Activated CD8-positive, alpha-beta memory T cell treated with anti-CD3 and anti-CD28 coated beads, Interleukin-2, amount 50 U/mL, for 24 hours (primary cell): Measurements from ENCODE around the gene PUDP.
"Not testable (repeated sequence)": the region's sequence is repeated elsewhere in the genome, so short reads cannot be mapped to it uniquely, and the experiment has no call there.

Source experiments
- DNase-seq: peaks from one replicate; pipeline ENCODE4 v3.0.0-alpha.2; 2020; ENCODE audit errors: extremely low read depth

The PUDP gene

DNA sequence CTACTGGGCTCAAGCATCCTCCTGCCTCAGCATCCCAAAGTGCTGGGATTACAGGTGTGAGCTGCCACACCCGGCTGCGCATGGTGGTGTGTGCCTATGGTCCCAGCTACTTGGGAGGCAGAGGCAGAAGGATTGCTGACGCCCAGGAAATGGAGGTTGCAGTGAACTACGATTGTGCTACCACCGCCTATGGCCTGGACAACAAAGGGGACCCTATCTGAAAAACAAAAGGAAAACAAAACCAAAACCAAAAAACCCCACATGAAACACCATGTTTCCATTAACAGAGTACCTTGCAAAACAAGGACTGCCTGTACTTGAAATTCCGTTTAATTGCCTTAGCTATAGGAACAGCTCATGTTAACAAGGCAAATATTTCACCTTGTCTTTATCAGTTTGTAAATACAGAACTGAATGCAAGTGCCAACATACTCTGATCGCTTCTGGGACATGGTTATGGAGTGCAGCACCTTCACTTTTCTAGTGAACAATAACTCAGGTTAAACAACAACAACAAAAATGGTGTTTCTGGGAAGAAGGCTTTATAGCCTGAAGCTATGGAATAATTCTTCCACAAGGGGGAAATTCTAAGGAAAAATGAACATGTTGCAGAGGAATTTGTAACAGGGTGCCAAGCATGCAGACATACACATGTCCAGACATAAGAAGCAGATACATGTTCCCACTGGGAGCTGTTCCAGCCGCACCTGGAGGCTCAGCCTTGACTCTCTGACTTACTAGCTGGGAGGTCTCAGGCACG lies 73.6 kb downstream of the PUDP start:
- no peak for DNase-seq

DNA sequence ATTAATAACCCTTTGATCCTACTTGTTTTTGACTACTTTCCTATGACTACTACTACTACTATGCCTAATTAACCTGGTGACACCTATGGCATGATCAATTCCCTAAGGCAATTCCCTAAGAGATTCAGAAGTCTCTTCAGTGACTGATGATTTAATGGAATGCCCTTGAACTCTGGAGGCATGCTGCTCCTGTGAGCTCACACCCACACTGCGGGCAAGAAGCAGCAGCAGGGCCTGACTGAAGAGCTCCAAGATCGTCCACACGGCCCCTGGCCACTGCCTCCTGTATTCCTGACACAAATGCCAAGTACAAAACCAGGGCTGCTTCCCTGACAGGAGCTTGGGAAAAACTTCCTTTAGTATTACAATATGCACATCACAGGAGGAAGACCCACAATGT lies 74.6 kb downstream of the PUDP start:
- no peak for DNase-seq

DNA sequence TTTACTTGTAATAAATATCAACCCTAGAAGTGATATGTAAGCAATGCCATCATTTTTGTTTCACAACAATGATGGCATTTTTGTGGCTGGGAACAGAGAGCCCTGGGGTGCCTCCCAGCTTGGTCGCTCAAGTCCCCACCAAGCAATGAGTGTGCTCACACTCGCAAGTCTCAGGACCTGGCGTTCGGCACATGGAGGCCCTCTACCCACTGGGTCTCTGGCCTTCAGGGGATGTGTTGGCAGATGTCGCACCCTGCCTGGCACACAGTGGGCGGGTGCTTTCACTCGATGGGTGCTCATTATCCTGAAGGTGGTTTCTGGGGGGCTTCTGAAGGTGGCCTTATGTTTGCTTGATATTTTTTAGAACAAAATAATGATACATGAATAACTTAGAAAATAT lies 75.1 kb downstream of the PUDP start:
- DNase-seq: no peak

- DNase-seq: no peak
Observed at GRCh38 chrX:7071390-7071789, 76.6 kb downstream of the PUDP start.

GRCh38 chrX:7069556-7069955 lies 78.4 kb downstream of the PUDP start:
- DNase-seq: no peak

DNA sequence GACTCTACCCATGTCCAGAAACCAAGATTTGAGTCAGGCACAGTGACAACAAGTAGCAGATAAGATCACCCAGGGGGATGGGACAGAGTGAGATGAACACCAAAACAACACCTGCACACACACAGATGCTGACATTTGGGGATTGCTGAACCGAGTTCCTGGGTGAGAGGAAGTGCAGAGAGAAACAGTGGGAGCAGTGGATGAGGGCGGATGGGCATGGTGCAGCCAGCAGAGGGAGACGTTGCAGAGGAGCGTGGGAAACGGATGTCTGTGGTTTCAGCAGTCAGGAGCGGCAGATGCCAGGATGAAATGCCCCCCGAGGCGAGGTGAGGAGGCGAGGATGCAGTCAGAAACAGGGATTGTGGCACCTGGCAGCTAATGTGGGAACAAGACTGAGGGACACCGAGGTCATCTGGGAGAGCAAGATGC lies 79.0 kb downstream of the PUDP start:
- no peak for DNase-seq

GRCh38 chrX:7067256-7067655 lies 80.7 kb downstream of the PUDP start:
- no peak for DNase-seq

- DNase-seq: no peak
Observed at GRCh38 chrX:7065473-7065872, 82.5 kb downstream of the PUDP start.

DNA sequence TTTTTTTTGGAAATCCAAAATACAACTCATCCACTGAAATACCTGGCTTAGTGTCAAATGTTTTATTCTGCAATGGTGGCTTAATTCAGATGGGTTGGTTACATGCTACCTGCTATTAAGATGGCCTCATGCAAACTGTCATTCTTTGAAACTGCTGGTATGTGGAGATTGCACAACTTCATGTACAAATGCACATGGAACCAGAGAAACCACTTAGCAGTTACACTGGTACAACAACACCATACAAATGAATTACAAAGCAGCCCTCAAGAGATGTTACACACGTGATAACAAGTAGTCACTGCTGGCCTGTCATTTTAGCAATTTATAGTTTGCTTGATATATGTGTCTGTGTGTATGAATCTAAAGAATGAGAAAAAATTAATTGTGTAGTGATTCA lies 85.0 kb downstream of the PUDP start:
- DNase-seq: no peak

DNA sequence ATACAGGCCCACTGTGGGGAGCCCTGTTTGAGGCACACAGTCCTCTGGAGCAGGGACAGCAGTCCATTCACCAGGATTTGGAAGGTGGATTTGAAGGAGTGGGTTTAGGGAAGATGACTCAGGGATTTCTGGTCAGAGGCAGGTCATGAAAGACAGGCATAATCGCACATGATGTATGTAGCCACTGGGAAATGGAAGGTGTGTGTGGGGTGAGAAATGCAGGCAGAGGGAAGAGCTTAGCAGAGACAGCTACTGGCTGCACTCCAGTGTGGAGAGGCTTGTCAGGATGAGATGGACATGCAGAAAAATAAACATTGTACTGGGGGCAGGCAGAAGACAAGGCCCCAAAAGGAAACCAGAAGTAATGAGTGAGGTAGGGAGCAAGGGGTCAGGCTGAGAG lies 85.7 kb downstream of the PUDP start:
- no peak for DNase-seq

- DNase-seq: no peak
Observed at GRCh38 chrX:7061429-7061828, 86.5 kb downstream of the PUDP start.

DNA sequence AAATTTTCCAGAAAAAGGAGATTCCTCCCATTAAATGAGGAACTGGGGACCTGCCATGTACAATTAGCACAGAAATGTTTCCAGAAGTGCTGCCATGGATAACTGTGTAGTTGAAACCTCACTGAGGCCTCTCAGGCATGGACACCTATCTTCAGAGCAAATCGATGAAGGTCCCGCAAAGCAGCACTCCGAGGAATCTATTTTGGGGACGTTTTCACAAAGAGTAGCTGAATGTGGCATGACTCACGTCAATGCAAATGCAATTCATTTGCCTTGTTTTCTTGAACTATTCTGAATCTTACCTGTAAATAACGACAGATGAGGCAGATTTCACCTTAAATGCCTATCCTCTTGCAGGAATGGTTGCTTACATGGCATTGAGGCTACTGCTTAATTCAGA lies 87.5 kb downstream of the PUDP start:
- DNase-seq: no peak

DNA sequence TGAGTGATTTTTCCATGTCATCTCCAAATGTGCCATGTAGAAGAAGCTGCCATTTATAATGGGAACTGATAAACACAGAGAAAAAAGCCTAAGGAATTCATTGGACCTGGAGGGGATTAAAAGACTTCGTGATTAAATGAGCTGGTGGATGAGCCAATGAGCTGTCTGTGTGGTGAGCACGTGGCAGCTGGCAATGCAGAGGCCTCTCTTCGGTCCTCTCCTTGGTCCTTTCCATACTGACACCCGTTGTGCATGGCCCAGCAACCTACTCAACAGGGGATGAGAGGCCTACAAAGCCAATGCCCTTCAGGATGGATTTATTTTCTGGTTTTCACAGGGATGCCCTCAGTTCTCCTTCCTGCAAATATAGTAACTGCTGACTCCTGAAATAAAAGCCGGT lies 88.1 kb downstream of the PUDP start:
- DNase-seq: no peak

- DNase-seq: no peak
Observed at GRCh38 chrX:7059214-7059838, 88.6 kb downstream of the PUDP start.

DNA sequence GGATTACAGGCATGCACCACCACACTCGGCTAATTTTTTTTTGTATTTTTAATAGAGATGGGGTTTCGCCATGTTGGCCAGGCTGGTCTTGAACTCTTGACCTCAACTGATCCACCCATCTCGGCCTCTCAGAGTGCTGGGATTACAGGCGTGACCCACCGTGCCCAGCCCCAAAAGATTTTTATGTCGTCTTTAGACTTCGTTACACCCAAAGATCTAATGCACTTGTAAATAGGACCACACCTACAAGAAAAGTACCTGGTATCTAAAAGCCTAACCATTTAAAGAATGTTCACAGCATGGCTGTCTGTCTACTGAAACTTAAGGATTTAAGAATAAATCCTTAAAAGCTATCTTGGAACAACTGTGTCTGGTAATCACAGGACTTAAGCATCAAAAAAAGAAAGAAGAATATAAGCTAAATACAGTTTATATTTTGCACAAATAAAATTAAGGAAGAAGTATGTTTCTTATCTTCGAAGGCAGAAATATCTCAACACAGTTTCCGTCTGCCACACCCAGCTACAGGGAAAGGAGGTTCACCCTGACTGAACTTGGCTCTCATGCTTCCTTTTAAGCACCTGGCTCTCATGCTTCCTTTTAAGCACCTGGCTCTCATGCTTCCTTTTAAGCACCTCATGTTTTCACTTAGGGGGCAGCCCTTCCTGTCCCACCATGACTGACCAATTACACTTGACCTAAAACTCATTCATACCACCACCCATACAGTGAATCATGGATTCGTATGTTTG lies 92.4 kb downstream of the PUDP start:
- no peak for DNase-seq

DNA sequence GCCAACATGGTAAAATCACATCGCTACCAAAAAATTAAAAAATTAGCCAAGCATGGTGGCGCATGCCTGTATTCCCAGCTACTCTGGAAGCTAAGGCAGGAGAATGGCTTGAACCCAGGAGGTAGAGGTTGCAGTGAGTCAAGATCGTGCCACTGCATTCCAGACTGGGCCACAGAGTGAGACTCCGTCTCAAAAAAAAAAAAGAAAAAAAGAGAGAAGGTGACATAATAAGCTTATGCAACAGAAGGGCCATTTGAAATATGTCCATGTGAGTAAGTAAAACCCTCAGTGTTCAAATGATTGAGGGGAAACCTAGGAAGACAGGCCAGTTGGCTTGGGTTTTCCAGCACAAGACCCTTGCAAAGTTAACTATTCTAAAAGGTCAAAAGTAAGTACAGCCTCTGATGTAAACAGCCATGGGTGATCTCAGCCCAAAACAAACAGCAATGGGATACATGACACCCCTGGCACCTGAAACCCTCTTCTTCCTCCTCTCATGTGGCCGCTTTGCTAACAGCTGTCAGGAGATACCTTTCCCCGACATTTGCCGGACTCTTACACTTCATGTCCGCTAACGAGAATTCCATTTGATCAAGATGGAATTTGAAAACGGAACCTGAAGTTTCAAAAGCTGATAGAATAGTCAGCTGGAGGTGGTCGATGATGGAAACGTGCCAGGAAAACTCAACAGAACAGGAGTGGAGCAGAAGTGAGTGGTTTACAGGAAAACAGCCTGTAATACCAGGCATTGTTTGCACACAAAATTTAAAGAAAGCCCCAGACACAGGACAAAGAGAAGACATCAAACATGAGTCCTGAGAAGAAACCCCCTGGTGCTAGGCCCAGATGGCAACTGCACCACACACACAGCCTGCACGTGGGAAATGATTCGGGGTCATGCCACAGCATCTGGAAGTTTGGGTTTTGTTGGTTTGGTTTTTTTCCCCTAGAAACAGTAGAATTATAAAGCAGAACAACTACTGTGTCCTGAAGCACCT lies 93.4 kb downstream of the PUDP start:
- DNase-seq: no peak

DNA sequence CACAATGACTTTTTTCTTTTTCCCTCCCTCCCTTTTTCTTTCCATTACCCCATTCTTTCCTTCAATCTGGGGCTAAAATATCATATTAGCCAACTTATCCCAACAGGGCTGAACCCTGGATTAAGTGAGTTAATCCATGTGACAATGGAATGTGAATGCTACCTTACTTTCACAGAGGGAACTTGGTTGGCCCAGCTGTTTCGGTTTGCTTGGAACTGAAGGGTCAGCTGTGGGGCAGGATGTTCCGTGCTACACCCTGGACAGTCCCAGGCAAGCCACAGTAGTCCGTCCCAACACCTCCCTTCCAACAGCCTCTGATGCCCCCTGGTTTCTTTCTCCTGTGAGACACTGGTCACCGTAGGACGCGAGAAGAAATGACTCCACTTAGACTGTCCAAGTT lies 95.4 kb downstream of the PUDP start:
- DNase-seq: no peak

DNA sequence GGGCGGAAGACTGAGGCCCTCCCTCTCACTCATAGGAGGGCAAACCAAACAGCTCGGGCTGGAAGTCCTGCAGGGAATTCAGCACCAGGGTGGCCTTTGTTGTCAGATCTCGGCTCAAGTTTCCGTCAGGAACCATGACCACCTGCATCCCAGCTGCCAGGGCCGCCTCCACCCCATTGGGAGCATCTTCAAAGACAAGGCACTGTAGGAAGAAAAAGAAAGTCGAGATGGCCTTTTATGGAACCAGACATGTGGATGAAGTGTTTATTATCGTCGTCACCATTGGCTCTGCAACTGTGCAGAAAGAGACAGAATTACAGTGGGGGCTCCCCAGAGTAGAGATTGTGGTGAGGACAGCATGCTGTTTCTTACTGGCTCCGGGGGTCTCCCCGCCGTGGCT lies 97.7 kb downstream of the PUDP start:
- no peak for DNase-seq

GRCh38 chrX:7047951-7048350 lies 100.0 kb downstream of the PUDP start:
- no peak for DNase-seq

GRCh38 chrX:7045238-7045955 lies 102.6 kb downstream of the PUDP start:
- DNase-seq: no peak

DNA sequence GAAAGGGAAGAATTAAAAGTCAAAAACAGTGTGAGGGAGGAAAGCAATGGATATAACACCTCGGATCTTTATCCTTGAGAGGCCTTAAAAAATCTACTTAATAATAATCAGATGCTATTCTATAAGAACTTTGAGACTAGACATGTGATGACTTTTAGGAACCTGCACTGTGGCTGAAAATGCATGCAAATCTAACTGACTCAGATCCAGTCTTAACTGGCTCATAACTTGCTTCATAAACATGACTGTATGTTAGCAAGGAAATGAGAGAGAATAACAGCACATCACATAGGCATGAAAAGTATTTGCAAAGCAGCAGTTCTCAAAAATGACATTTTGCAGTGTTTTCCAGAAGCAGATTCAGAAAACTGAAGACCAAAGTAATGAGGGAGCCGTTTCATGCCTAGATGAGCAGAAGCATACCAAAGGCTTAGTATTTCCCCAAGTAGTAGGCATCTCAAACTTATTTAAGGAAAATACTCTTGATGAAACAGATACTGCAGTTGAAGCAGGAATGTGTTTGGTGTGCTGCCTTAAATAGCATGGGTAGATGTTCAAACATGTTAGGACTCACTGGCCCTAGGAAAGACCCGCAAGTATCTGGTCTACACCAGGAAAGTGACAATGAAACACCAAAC lies 104.0 kb downstream of the PUDP start:
- not testable (repeated sequence) for DNase-seq
